ENCODE measurements around the gene HELB. TPM values are rescaled to one million over a fixed set of nuclear protein-coding genes. Genes with fewer than 3 reads are reported as not detected.

Gene HELB
- total and polyA plus RNA-seq, 2 of the 8 experiments (the other 6 are each of a cell fraction or from before 2014, with no cell fraction given) = 1.8 to 7.6 TPM

- H2BK20ac ChIP-seq (ENCODE audit: low read length) = no peak overlapping the region
- no peaks in the 10 kb centered on the region for H3K4me1 ChIP-seq (replicated peaks in 1 of 4; ENCODE audit: control insufficient read depth in 3 of 4, insufficient read depth in 4 of 4, low read length in 3 of 4)
- H3K79me2 ChIP-seq (ENCODE audit: control insufficient read depth in 1 of 2, insufficient read depth in 2 of 2, low read length in 2 of 2) = no peaks in the 10 kb centered on the region
- WGBS, 2 experiments (ENCODE audit: extremely low coverage in 1 of 2, insufficient coverage in 1 of 2, insufficient read length in 1 of 2, insufficient replicate concordance in 2 of 2, low coverage in 1 of 2, low lambda C conversion rate in 2 of 2, missing lambda C conversion rate in 1 of 2) = 88% methylated on average over 5 of the region's 5 CpGs; no CpG with 5 or more reads in 1 of the 2 experiments
- no peaks in the 10 kb centered on the region for H3K27me3 ChIP-seq (replicated peaks in 1 of 4; ENCODE audit: control insufficient read depth in 3 of 4, extremely low read depth in 1 of 4, insufficient read depth in 3 of 4, low read length in 3 of 4)
- no peak overlapping the region for H2BK5ac ChIP-seq (ENCODE audit: low read depth, low read length)
- POLR2A ChIA-PET (ENCODE audit: partially characterized antibody) = no interaction called here
- no peak overlapping the region for H2BK120ac ChIP-seq (replicated peaks; ENCODE audit: low read depth, low read length)
- H2BK15ac ChIP-seq (ENCODE audit: low read length) = no peak overlapping the region
- no peaks in the 10 kb centered on the region for H4K20me1 ChIP-seq (replicated peaks in 1 of 2; ENCODE audit: control insufficient read depth in 1 of 2, insufficient read depth in 2 of 2, low read length in 2 of 2)
- H3K4me3 ChIP-seq (ENCODE audit: extremely low read depth in 1 of 4, insufficient read depth in 2 of 4, low read depth in 3 of 4, low read length in 4 of 4) = no peak overlapping the region
- H3K23ac ChIP-seq (ENCODE audit: insufficient read length) = no peak overlapping the region
- no peak overlapping the region for H3K4me2 ChIP-seq (ENCODE audit: insufficient read depth in 1 of 2, low read depth in 2 of 2, low read length in 2 of 2)
- no peak overlapping the region for H4K8ac ChIP-seq (ENCODE audit: extremely low read depth, insufficient read depth, low read length)
- FAIRE-seq (no peak), DNase-seq (ENCODE audit: low read depth in 1 of 2, low spot score in 2 of 2) (no peak)
- CTCF ChIA-PET (ENCODE audit: partially characterized antibody) = interaction anchor here (0.7 to 1.0 kb wide), 2 partner anchors 9 to 18 kb away, joined by 3 read pairs; no protein-coding TSS in a partner anchor
- H3K23me2 ChIP-seq (ENCODE audit: low read depth, low read length) = no peaks in the 10 kb centered on the region
- H2BK12ac ChIP-seq (ENCODE audit: low read depth, low read length) = no peak overlapping the region
- H4K5ac ChIP-seq (ENCODE audit: insufficient read length, low read depth, low read length) = no peak overlapping the region
- no peaks in the 10 kb centered on the region for H3K79me1 ChIP-seq (ENCODE audit: low read depth, low read length)
- no peak overlapping the region for H3K18ac ChIP-seq (ENCODE audit: extremely low read depth, low read length)
- no peak overlapping the region for H3K14ac ChIP-seq (ENCODE audit: insufficient read length)
- H3K9ac ChIP-seq (replicated peaks in 1 of 4; ENCODE audit: extremely low read depth in 1 of 4, low read depth in 3 of 4, low read length in 3 of 4) = no peak overlapping the region
- H3K36me3 ChIP-seq (ENCODE audit: control insufficient read depth in 2 of 4, insufficient read depth in 4 of 4, low read length in 3 of 4) = no peaks in the 10 kb centered on the region
- H3K56ac ChIP-seq (replicated peaks; ENCODE audit: insufficient read length, low read depth, low read length) = no peak overlapping the region
- H3K27ac ChIP-seq (ENCODE audit: low read depth, low read length) = no peak overlapping the region
- TF ChIP-seq CREB1 (IDR thresholded peaks at IDR 0.05) (no peak), FOSL1 (IDR thresholded peaks at IDR 0.05; ENCODE audit: insufficient read depth, low read depth, low read length) (no peak), CEBPB (IDR thresholded peaks at IDR 0.05; ENCODE audit: low read depth, low read length) (no peak)
- H3K9me3 ChIP-seq (ENCODE audit: insufficient read depth in 2 of 2, low read depth in 1 of 2, low read length in 1 of 2) = no peaks in the 10 kb centered on the region
- H3K4ac ChIP-seq (replicated peaks; ENCODE audit: insufficient read length, low read depth, low read length) = no peak overlapping the region
- H2AFZ ChIP-seq (ENCODE audit: low read length) = no peak overlapping the region
- no peak overlapping the region for H2AK5ac ChIP-seq (ENCODE audit: low read depth, low read length)
- no peak overlapping the region for H4K91ac ChIP-seq (replicated peaks; ENCODE audit: insufficient read length, low read length)
Observed at GRCh38 chr12:66288121-66288520, 14.2 kb upstream of the HELB start.
